Glutamatergic neuron (in vitro differentiated cells): ENCODE results near the gene NF1. TPM values are rescaled to one million over a fixed set of nuclear protein-coding genes. Genes with fewer than 3 reads are reported as not detected.

Experiments
- DNase-seq: peaks from one replicate; pipeline ENCODE4 v3.0.0; 2022
- H3K27ac Mint-ChIP-seq: one replicate; pipeline ENCODE4 v1.8.0; 2020; ENCODE audit warnings: mild to moderate bottlenecking, mixed read lengths, inconsistent platforms; ENCODE audit not compliant: unreplicated experiment
- H3K27me3 Mint-ChIP-seq: one replicate; pipeline ENCODE4 v1.8.0; 2020; ENCODE audit warnings: mild to moderate bottlenecking, moderate library complexity, mixed read lengths, inconsistent platforms; ENCODE audit not compliant: unreplicated experiment
- H3K36me3 Mint-ChIP-seq: one replicate; pipeline ENCODE4 v1.8.0; 2020; ENCODE audit warnings: mild to moderate bottlenecking, mixed read lengths, inconsistent platforms; ENCODE audit not compliant: unreplicated experiment
- H3K4me1 Mint-ChIP-seq: one replicate; pipeline ENCODE4 v1.8.0; 2020; ENCODE audit warnings: mild to moderate bottlenecking, low read depth, mixed read lengths, inconsistent platforms; ENCODE audit not compliant: unreplicated experiment
- H3K4me3 Mint-ChIP-seq: one replicate; pipeline ENCODE4 v1.8.0; 2020; ENCODE audit warnings: mild to moderate bottlenecking, mixed read lengths, inconsistent platforms; ENCODE audit not compliant: unreplicated experiment
- H3K9me3 Mint-ChIP-seq: one replicate; pipeline ENCODE4 v1.8.0; 2020; ENCODE audit warnings: mild to moderate bottlenecking, moderate library complexity, mixed read lengths, inconsistent platforms; ENCODE audit not compliant: unreplicated experiment
- total RNA-seq: library from RNA; stranded (reverse); fragmentation: NEBNext Ultra II Directional; extraction: Animal tissue kit (Norgen Biotek cat#: 25700); gene quantifications from one replicate; pipeline ENCODE4 v1.2.1, GENCODE V29; 2021; ENCODE audit not compliant: unreplicated experiment
- TF ChIP-seq, protein P1 (sequence below): fragments of 200-600 bp; sonication (generic); IDR thresholded peaks from one replicate; pipeline ENCODE4 v1.5.0; 2021; ENCODE audit not compliant: partially characterized antibody, unreplicated experiment

Gene NF1
- total RNA-seq, 1 donor from 2014 or later = 87.6 TPM

GRCh38 chr17:31099016-31099415 lies 4.2 kb downstream of the NF1 start:
- no peak for DNase-seq
- peaks cover 10% of the 10 kb centered on the region for H3K4me1 Mint-ChIP-seq
- no peaks in the 10 kb centered on the region for H3K27me3 Mint-ChIP-seq
- TF ChIP-seq, protein P1, sequence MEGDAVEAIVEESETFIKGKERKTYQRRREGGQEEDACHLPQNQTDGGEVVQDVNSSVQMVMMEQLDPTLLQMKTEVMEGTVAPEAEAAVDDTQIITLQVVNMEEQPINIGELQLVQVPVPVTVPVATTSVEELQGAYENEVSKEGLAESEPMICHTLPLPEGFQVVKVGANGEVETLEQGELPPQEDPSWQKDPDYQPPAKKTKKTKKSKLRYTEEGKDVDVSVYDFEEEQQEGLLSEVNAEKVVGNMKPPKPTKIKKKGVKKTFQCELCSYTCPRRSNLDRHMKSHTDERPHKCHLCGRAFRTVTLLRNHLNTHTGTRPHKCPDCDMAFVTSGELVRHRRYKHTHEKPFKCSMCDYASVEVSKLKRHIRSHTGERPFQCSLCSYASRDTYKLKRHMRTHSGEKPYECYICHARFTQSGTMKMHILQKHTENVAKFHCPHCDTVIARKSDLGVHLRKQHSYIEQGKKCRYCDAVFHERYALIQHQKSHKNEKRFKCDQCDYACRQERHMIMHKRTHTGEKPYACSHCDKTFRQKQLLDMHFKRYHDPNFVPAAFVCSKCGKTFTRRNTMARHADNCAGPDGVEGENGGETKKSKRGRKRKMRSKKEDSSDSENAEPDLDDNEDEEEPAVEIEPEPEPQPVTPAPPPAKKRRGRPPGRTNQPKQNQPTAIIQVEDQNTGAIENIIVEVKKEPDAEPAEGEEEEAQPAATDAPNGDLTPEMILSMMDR = no peak
- H3K36me3 Mint-ChIP-seq = no peaks in the 10 kb centered on the region
- H3K9me3 Mint-ChIP-seq = peaks cover 8% of the 10 kb centered on the region
- no peak overlapping the region for H3K4me3 Mint-ChIP-seq
- no peak overlapping the region for H3K27ac Mint-ChIP-seq

DNA sequence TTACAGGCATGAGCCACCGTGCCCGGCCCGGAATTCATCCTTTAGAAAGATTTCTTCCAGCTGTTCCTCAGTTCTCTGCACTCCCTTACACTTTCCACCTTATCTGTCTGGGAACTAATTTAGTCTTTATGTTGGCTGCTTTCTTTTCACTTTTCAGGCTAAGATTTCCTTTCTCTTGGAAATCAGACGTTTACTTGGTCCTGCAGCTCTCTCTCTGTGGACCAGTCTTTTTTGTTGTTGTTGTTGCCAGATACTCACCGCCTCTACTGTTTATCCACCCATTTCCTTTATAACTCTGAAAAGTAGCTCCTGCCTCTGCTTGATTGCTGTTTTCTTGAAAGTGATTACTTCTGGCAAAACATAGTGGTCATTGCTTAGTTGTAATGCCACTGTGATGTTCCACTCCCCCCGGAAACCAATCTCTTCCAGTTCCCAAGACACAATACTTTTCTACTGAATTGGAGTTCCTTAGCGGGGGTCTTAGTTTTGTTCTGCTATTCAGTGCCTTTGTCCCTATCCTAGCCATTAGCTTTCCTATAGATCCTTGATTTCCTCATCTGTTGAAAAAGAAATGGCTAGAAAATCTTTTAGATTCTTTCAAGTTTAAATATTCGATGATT lies 6.2 kb downstream of the NF1 start:
- Mint-ChIP-seq H3K4me3 (no peak overlapping the region), H3K36me3 (no peaks in the 10 kb centered on the region), H3K9me3 (peaks cover 3% of the 10 kb centered on the region), H3K27me3 (no peaks in the 10 kb centered on the region), H3K27ac (no peak overlapping the region), H3K4me1 (peaks cover 10% of the 10 kb centered on the region)
- TF ChIP-seq, protein P1 = no peak
- no peak for DNase-seq

DNA sequence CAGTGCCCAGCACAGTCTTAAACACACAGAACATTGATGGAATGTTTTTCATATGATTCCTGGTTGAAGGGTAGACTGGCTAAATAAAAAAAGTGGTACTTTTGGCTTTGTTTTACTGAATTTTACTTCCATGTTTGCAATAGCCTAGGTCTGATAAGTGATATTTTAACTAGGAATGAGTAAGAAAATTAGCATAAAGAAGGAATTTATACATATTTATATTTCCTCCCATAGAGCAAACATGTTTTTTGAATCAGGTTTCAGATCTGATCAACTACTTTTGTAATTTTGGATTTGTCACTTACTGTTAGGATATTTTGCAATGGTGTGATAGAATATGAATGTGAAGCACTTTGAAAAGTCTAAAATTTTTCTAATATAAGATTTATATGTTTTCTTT lies 7.2 kb downstream of the NF1 start:
- peaks cover 5% of the 10 kb centered on the region for H3K4me1 Mint-ChIP-seq
- no peak overlapping the region for H3K4me3 Mint-ChIP-seq
- H3K36me3 Mint-ChIP-seq = no peaks in the 10 kb centered on the region
- H3K27ac Mint-ChIP-seq = no peak overlapping the region
- H3K9me3 Mint-ChIP-seq = no peaks in the 10 kb centered on the region
- DNase-seq = no peak
- TF ChIP-seq, protein P1 = no peak
- H3K27me3 Mint-ChIP-seq = no peaks in the 10 kb centered on the region

- TF ChIP-seq, protein P1 = no peak
- no peak overlapping the region for H3K27ac Mint-ChIP-seq
- H3K4me3 Mint-ChIP-seq = no peak overlapping the region
- peaks cover 3% of the 10 kb centered on the region for H3K9me3 Mint-ChIP-seq
- DNase-seq = no peak
- H3K36me3 Mint-ChIP-seq = no peaks in the 10 kb centered on the region
- peaks cover 19% of the 10 kb centered on the region for H3K4me1 Mint-ChIP-seq
- peaks cover 5% of the 10 kb centered on the region for H3K27me3 Mint-ChIP-seq
Measured at GRCh38 chr17:31105991-31106390, 11.2 kb downstream of the NF1 start.

DNA sequence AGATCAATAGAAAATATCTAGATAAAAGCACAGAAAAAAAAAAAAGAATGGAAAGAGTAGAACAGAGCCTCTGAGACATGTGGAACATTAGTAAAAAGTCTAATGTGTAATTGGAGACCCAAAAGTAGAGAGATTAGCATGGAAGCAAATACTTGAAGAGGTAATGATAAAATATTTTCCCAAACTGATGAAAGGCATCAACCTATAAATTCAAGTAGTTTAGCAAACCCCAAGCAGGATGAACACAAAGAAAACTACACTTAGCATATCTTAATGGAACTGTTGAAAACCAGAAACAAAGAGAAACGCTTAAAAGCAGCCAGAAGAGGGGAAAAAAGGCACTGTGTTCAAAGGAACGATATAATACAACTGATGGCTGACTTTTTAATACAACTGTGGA lies 16.4 kb downstream of the NF1 start:
- Mint-ChIP-seq H3K4me1 (peaks cover 28% of the 10 kb centered on the region), H3K9me3 (peaks cover 5% of the 10 kb centered on the region), H3K4me3 (peak overlapping the region; percentile 82), H3K36me3 (no peaks in the 10 kb centered on the region), H3K27me3 (peaks cover 6% of the 10 kb centered on the region), H3K27ac (peak overlapping the region; percentile 90)
- TF ChIP-seq, protein P1 = no peak
- no peak for DNase-seq
